ENCODE measurements around the gene GABRG3. TPM values are rescaled to one million over a fixed set of nuclear protein-coding genes. Genes with fewer than 3 reads are reported as not detected.

Gene GABRG3
- polyA plus RNA-seq, 1 donor, result 0.18 TPM

DNA sequence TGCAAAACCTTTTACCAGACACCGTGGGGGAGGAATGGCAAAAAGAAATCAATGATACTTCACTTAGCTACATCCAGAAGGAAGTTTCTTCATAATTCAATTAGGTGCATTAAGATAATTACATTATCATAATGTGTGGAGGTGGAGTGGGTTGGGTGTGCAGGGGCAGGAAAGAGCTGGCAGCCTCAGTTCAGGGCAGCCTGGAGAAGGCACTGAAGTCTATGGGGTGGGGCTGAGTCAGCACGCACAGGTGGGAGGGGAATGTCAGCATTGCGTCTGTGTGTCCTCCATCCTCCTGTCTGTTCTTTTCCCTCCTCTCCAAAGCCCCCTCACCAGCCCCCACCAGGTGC lies 278.8 kb downstream of the GABRG3 start:
- no peak for DNase-seq

GRCh38 chr15:27250223-27250622 lies 279.2 kb downstream of the GABRG3 start:
- DNase-seq, result no peak

DNA sequence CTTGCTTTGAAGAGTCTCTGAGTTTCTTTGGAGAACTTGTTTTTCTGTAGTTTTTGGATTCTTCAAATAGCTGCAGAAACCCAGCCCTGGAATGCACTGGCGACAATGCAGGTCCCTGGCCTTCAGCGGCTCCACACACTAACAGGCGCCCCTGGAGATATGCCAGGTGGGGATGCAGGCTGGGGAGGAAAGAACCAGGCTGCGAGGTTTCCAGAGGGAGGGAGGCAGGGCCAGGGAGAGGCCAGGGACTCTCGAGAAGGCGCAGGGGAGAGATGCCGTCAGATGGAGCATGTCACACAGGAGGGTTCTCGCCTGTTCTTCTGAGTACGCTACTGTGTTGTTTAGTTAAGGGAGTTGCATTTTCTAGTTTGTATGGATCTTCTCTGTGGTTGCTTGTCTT lies 283.1 kb downstream of the GABRG3 start:
- DNase-seq, result no peak

GRCh38 chr15:27254801-27255200 lies 283.8 kb downstream of the GABRG3 start:
- DNase-seq, result no peak

GRCh38 chr15:27256446-27256845 lies 285.5 kb downstream of the GABRG3 start:
- no peak for DNase-seq

GRCh38 chr15:27258287-27258686 lies 287.3 kb downstream of the GABRG3 start:
- DNase-seq, result no peak

- DNase-seq, result no peak
Measured at GRCh38 chr15:27260523-27260922, 289.5 kb downstream of the GABRG3 start.

- no peak for DNase-seq
Measured at GRCh38 chr15:27268923-27269322, 297.9 kb downstream of the GABRG3 start.

GRCh38 chr15:27271258-27271657 lies 300.3 kb downstream of the GABRG3 start:
- DNase-seq, result no peak

DNA sequence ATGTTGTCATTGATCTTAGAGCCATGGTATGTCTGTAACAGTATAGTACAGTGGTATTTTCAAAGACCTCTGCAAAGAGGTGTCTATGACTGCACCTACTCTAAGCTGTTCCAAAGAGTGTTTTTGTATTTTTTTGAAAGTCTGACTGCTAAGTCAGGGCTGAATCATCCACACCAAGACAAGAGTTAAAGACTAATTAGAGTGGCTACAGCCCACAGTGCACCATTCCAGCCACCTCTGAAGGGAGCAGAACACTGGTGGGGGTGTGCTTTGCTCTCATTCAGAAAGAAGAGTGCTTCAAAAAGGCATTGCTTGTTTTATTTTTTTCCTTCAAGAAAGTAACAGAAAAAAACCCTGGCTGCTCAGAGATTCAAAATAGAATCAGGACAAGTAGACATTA lies 301.4 kb downstream of the GABRG3 start:
- DNase-seq, result no peak

DNA sequence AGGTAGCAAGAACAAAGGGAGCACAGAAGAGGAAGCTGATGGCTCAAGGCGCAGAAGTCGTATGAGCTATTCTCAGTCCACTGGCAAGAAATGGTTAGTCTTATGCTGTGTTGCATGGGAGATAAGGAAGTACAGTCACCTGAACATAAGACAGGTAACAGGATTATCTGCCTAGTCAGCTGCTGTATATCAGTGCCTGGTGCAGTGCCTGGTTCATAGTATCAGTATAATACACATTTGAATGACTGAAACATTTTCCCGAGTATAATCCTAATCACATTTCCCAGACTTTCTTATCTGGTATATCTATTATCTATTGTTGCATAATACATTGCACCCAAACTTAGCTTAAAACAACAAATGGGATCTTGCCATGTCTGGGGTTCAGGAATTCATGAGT lies 302.5 kb downstream of the GABRG3 start:
- no peak for DNase-seq

GRCh38 chr15:27278761-27279160 lies 307.8 kb downstream of the GABRG3 start:
- DNase-seq, result peak; percentile 19

DNA sequence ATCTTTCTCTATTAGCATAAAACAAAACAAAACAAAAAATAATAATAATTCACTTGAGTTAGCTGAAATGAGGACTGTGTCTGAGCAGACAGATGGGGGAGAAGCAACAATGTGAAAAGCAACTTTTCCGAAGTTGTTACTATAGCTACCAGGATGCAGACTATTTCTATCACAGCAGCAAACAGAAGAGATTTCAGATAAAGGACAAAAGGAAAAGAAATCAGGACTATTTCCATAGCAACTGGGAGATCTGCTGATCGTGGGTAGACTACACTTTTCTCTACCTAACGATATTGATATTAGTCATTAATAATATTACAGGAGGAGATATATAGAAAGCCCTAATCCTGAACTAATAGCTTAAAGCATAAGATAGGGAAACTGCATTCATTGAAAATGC lies 321.7 kb downstream of the GABRG3 start:
- DNase-seq, result no peak

DNA sequence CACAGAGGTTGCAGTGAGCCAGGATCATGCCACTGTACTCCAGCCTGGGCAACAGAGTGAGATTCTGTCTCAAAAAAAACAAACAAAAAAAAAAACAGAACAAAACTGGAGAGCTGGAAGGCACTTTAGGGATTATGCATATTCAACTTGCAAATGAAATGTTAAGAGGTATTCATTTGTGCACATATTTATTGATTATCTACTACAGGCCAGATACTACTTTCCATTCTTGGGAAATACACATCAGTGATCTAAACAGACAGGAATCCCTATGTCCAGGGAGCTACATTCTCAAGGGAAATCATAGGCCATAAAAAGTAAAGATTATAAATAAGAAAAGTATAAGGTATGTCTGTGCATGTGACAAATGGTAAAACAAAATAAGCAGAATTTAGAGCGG lies 322.6 kb downstream of the GABRG3 start:
- DNase-seq, result no peak

- DNase-seq, result no peak
Measured at GRCh38 chr15:27317736-27318135, 346.8 kb downstream of the GABRG3 start.

DNA sequence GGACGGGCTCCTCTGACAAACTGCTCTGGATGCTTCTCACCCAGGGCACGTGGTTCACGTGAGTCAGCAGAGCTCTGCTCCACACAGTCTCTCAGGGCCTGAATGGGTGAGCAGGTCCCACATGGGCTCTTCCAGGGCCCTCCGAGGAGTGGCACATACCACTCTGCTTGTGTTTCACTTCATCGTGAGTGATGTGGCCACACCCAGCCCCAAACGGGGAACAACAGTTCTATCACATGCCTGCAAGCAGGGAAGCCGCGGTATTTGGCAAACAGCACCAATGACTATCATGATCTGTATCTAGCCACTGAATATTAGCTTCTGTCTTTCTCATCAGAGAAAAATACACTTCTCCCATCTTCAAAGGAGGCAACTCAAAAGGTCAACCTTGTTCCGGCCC lies 352.8 kb downstream of the GABRG3 start:
- DNase-seq, result no peak

DNA sequence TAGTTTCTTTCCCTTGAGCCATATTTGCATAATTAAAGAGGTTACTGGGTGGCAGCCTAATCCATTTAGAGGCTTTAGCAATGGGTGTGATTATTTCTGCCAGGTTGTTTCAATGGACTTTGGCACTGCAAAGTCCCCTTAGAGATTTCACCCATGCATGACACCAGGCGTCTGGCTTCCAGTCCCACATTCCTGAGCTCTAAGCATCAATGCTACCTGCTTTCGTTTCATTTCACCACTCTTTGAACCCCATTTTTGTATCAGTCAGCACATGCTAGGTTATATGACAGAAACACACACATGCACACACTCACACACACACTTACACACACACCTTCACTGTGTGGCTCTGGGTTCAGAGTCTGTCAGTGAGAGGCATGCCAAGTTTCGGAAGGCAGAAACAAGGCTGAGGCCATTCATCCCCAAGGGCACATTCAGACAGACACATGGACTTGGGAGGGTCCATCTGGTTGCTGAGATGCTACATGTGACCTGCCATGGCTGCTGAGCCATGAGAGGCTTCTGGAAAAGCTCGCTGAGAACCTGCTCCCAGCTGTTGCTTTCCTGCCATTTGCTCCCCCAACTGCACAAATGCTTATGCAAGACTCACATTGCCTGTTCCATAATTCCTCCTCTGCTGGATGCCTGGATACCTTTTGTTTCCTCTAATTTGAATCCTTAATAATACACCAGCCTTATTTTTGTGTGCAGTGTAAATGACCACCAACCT lies 354.1 kb downstream of the GABRG3 start:
- DNase-seq, result peak; percentile 8

DNA sequence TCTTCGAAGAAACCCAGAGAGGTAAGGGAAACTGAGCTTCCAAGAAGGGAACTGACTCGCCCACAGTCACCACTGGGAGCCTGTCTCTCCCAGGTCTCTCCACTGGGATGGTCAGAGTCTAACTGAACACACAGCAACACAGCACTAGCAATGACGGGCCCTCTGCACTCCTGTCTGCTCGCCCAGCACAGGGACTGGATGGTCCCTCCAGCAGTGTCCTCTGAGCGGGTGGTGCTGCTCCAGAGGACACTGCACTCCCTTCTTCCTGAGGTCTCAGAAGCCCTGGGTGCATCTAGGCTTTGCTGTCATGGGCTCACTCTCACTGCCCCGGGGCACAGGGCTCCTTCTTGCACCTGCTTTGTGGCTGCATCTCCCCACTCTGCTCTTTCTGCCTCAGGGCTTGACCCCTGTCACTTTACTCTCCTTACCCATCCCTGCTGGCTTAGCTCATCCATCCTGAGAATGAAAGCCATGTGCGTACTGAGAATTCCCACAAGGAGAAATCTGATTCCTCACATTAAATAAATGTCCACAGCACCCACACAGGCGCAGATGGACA lies 356.6 kb downstream of the GABRG3 start:
- peak; percentile 18 for DNase-seq

DNA sequence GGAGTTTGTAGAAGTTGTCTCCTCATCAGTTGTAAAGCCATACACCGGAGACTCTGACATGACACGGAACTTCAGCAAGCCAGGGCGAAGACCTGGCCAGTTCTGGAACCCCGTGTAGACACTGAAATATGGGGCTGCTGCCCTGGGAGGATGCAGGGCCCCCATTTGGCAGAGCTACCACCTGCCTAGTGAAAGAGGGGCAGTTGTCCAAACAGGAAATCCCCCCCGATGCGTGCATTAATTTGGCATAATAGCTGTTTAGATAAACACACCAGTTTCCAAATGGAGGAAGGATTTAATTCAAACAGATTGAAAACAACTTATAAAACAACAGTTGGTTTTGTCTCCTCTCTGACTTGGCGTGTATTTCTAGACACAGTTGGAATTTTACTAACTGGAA lies 357.2 kb downstream of the GABRG3 start:
- DNase-seq, result peak; percentile 22

- peak; percentile 8 for DNase-seq
Measured at GRCh38 chr15:27328608-27329007, 357.6 kb downstream of the GABRG3 start.

DNA sequence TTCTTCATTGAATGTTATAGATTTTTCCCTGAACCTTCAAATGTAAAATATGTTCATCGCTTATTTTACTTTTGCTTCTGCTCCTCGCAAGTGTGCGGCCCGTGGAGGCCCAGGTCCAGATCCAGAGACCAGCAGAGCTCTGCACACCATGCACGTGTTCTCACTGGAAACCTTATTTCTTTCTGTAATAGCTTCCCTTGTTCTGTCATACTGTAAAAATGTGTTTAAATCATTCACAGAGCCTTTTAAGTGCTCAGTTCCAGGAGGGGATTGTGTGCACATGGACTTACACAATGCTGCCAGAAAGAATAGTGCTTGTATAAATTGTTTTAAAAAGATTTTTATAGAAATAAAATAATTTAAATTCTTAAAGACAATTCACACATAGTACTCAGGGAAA lies 359.3 kb downstream of the GABRG3 start:
- DNase-seq, result peak; percentile 11

GRCh38 chr15:27336676-27337075 lies 365.7 kb downstream of the GABRG3 start:
- DNase-seq, result no peak

DNA sequence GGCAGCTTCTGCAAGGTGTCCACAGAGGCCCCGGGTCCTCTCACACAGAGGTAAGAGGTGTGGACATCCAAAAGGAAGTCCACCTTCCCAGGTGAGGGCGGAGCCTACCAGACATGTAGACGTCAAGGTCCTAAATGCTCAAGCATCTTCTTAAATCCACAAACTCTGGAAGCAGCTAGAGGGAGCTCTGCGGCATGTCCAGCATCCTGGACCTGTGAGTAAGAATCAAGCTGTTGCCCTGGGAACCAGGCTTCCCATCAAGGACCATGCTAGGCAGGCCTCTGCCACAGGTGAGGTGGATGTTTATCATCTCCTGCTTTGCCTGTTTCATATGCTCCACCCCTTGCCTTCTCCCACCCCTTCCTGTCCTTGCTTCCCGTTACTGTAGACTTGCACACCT lies 368.2 kb downstream of the GABRG3 start:
- no peak for DNase-seq

GRCh38 chr15:27341780-27342343 lies 370.9 kb downstream of the GABRG3 start:
- no peak for DNase-seq

Data from hindlimb muscle (tissue), 1 donor.